ENCODE measurements around the gene WFS1.

Gene WFS1

GRCh38 chr4:6252051-6252450 lies 17.6 kb upstream of the WFS1 start:
- Histone ChIP-seq H3K4me1 (ENCODE audit: control insufficient read depth in 1 of 2, insufficient read depth in 1 of 2, low read depth in 1 of 2, low read length in 1 of 2) (no peaks in the 10 kb centered on the region), H3K9me3 (no peaks in the 10 kb centered on the region), H3K36me3 (no peaks in the 10 kb centered on the region), H3K4me3 (ENCODE audit: low read depth in 1 of 2, low read length in 1 of 2) (no peak overlapping the region), H3K27me3 (peaks cover 39% of the 10 kb centered on the region), H3K27ac (no peak overlapping the region)
- no peak for TF ChIP-seq CTCF (IDR thresholded peaks at IDR 0.05)

- Histone ChIP-seq H3K9me3 (no peaks in the 10 kb centered on the region), H3K4me1 (ENCODE audit: control insufficient read depth in 1 of 2, insufficient read depth in 1 of 2, low read depth in 1 of 2, low read length in 1 of 2) (no peaks in the 10 kb centered on the region), H3K4me3 (ENCODE audit: low read depth in 1 of 2, low read length in 1 of 2) (no peak overlapping the region), H3K36me3 (no peaks in the 10 kb centered on the region), H3K27ac (no peak overlapping the region), H3K27me3 (peaks cover 39% of the 10 kb centered on the region)
- no peak for TF ChIP-seq CTCF (IDR thresholded peaks at IDR 0.05)
Measured at GRCh38 chr4:6253111-6253510, 16.5 kb upstream of the WFS1 start.

- H3K36me3 ChIP-seq, result no peaks in the 10 kb centered on the region
- H3K9me3 ChIP-seq, result no peaks in the 10 kb centered on the region
- H3K27me3 ChIP-seq, result peaks cover 38% of the 10 kb centered on the region
- no peak for TF ChIP-seq CTCF (IDR thresholded peaks at IDR 0.05)
- H3K4me1 ChIP-seq (ENCODE audit: control insufficient read depth in 1 of 2, insufficient read depth in 1 of 2, low read depth in 1 of 2, low read length in 1 of 2), result no peaks in the 10 kb centered on the region
- H3K27ac ChIP-seq, result no peak overlapping the region
- no peak overlapping the region for H3K4me3 ChIP-seq (ENCODE audit: low read depth in 1 of 2, low read length in 1 of 2)
Measured at GRCh38 chr4:6253961-6254360, 15.7 kb upstream of the WFS1 start.

GRCh38 chr4:6256141-6256540 lies 13.5 kb upstream of the WFS1 start:
- Histone ChIP-seq H3K27ac (no peak overlapping the region), H3K9me3 (no peaks in the 10 kb centered on the region), H3K27me3 (peaks cover 26% of the 10 kb centered on the region), H3K4me1 (ENCODE audit: control insufficient read depth in 1 of 2, insufficient read depth in 1 of 2, low read depth in 1 of 2, low read length in 1 of 2) (no peaks in the 10 kb centered on the region), H3K4me3 (ENCODE audit: low read depth in 1 of 2, low read length in 1 of 2) (no peak overlapping the region), H3K36me3 (no peaks in the 10 kb centered on the region)
- TF ChIP-seq CTCF (IDR thresholded peaks at IDR 0.05), result no peak

- H3K4me1 ChIP-seq (ENCODE audit: control insufficient read depth in 1 of 2, insufficient read depth in 1 of 2, low read depth in 1 of 2, low read length in 1 of 2), result no peaks in the 10 kb centered on the region
- no peaks in the 10 kb centered on the region for H3K36me3 ChIP-seq
- no peak overlapping the region for H3K27ac ChIP-seq
- H3K9me3 ChIP-seq, result no peaks in the 10 kb centered on the region
- peaks cover 32% of the 10 kb centered on the region for H3K27me3 ChIP-seq
- no peak for TF ChIP-seq CTCF (IDR thresholded peaks at IDR 0.05)
- H3K4me3 ChIP-seq (ENCODE audit: low read depth in 1 of 2, low read length in 1 of 2), result no peak overlapping the region
Measured at GRCh38 chr4:6257247-6258025, 12.2 kb upstream of the WFS1 start.
